Mammary epithelial cell (primary cell): Measurements from ENCODE around the gene ZBTB44.

Experiments
- CTCF ChIP-seq, 2 donors: IDR thresholded peaks in 1 of 2; conservative IDR thresholded peaks in 1 of 2; 2 replicates each; pipeline ENCODE4 v1.5.1; 2011 to 2012; ENCODE audit warnings: inconsistent platforms in 2 of 2, low read length in 2 of 2, mild to moderate bottlenecking in 2 of 2, control low read depth in 1 of 2, low read depth in 1 of 2; ENCODE audit not compliant: insufficient read depth in 1 of 2; ENCODE audit errors: extremely low read depth in 1 of 2
- EZH2 ChIP-seq: IDR thresholded peaks from 2 replicates; pipeline ENCODE4 v1.6.1; 2012; ENCODE audit warnings: low read length, inconsistent platforms, borderline replicate concordance

GRCh38 chr11:130198964-130199363, 115.8 kb downstream of the ZBTB44 start:
- peak in 1 of 2 donors; percentile 1 for TF ChIP-seq CTCF (conservative IDR thresholded peaks at IDR 0.05 in 1 of 2, IDR thresholded peaks at IDR 0.05 in 1 of 2; ENCODE audit: extremely low read depth in 1 of 2, insufficient read depth in 1 of 2, low read depth in 1 of 2, low read length in 2 of 2)
- TF ChIP-seq EZH2, result no peak
